Gastroesophageal sphincter (tissue), 4 donors: ENCODE results near the gene HPS3. TPM values are rescaled to one million over a fixed set of nuclear protein-coding genes. Genes with fewer than 3 reads are reported as not detected.

ENCODE experiments used
- ATAC-seq: fragments of 150-250 bp; one replicate; pipeline ENCODE4 v1.9.1; 2016; ENCODE audit warnings: mild to moderate bottlenecking, moderate library complexity
- H3K27ac ChIP-seq, 4 donors: fragments of 200-600 bp; sonication (generic) in 3 of 4; 1 replicate in 3 of 4; 2 replicates in 1 of 4; pipeline ENCODE4 v1.5.1; 2016 to 2019
- H3K27me3 ChIP-seq: fragments of 200-600 bp; sonication (generic); one replicate; pipeline ENCODE4 v1.5.1; 2019
- H3K36me3 ChIP-seq, 2 donors: fragments of 200-600 bp; sonication (generic); one replicate each; pipeline ENCODE4 v1.5.1; 2019; ENCODE audit warnings: control low read depth in 1 of 2
- H3K4me1 ChIP-seq, 3 donors: fragments of 200-600 bp; sonication (generic); 1 replicate in 2 of 3; 2 replicates in 1 of 3; pipeline ENCODE4 v1.5.1; 2016 to 2019; ENCODE audit warnings: control low read depth in 2 of 3
- H3K4me3 ChIP-seq, 2 donors: fragments of 200-600 bp; sonication (generic); one replicate each; pipeline ENCODE4 v1.5.1; 2019; ENCODE audit warnings: mild to moderate bottlenecking in 1 of 2, moderate library complexity in 1 of 2
- H3K9me3 ChIP-seq, 3 donors: fragments of 200-600 bp; sonication (generic); one replicate each; pipeline ENCODE4 v1.5.1; 2017 to 2019; ENCODE audit warnings: control low read depth in 2 of 3
- EP300 ChIP-seq: sonication (generic); formaldehyde crosslinking; IDR thresholded peaks from one replicate; pipeline ENCODE4 v1.6.1; 2017; ENCODE audit warnings: antibody characterized with exemption, mild to moderate bottlenecking
- POLR2A ChIP-seq, 2 donors: fragments of 450-650 bp; IDR thresholded peaks; one replicate each; pipeline ENCODE4 v1.6.1; 2017; ENCODE audit warnings: antibody characterized with exemption in 2 of 2, mild to moderate bottlenecking in 2 of 2, moderate library complexity in 1 of 2
- POLR2AphosphoS5 ChIP-seq: sonication (generic); formaldehyde crosslinking; IDR thresholded peaks from one replicate; pipeline ENCODE4 v1.6.1; 2017; ENCODE audit warnings: antibody characterized with exemption
- WGBS, 2 donors: methylation state at CpG; one replicate each; pipeline ENCODE4 v1.1.5; 2018; ENCODE audit warnings: low coverage in 1 of 2; 5-methylcytosine and 5-hydroxymethylcytosine counted together
- total RNA-seq, 4 donors: library from RNA; depleted of rRNA; stranded (reverse); fragments of >200 nt; gene quantifications; one replicate each; pipeline ENCODE4 v1.1.0, GENCODE V29; 2016
- TF ChIP-seq, protein P1 (sequence below), 4 experiments: fragments of 200-600 bp in 2 of 4; fragments of 450-650 bp in 2 of 4; sonication (generic) in 1 of 4; IDR thresholded peaks; one replicate each; pipeline ENCODE4 v1.5.1; 2017 to 2019; ENCODE audit warnings: antibody characterized with exemption in 4 of 4, mild to moderate bottlenecking in 2 of 4, moderate library complexity in 2 of 4

HPS3 gene
- total RNA-seq, 4 donors from 2014 or later: 13.7 to 18.3 (median 14.7) TPM

DNA sequence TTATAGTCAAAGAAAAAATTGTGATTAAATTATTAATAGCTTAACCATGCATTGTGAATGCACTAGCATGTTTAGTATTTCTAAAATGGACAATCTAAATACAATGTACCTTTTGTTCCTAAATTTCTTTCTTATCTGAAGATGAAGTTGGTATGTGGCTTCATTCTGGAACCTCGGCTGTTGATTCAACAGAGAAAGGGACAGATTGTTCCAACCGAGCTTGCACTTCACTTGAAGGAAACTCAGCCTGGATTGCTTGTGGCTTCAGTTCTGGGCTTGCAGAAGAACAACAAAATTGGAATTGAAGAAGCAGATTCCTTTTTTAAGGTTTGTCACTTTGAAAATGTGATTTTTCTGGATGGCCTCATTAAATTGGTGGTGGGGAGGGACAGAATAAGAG lies 32.6 kb downstream of the HPS3 start:
- Histone ChIP-seq H3K27me3 (no peaks in the 10 kb centered on the region), H3K9me3 (no peaks in the 10 kb centered on the region), H3K27ac (no peak overlapping the region), H3K4me3 (no peak overlapping the region), H3K36me3 (peaks cover 0 to 71% of the 10 kb centered on the region in 2 donors), H3K4me1 (peaks cover 0 to 10% (median 0%) of the 10 kb centered on the region in 3 donors)
- 67 to 80% methylated on average over 2 of the region's 2 CpGs for WGBS, 2 donors
- ATAC-seq: no peak
- no peak for TF ChIP-seq EP300
- TF ChIP-seq POLR2A (IDR thresholded peaks at IDR 0.05): no peak
- no peak for TF ChIP-seq POLR2AphosphoS5
- TF ChIP-seq, protein P1, sequence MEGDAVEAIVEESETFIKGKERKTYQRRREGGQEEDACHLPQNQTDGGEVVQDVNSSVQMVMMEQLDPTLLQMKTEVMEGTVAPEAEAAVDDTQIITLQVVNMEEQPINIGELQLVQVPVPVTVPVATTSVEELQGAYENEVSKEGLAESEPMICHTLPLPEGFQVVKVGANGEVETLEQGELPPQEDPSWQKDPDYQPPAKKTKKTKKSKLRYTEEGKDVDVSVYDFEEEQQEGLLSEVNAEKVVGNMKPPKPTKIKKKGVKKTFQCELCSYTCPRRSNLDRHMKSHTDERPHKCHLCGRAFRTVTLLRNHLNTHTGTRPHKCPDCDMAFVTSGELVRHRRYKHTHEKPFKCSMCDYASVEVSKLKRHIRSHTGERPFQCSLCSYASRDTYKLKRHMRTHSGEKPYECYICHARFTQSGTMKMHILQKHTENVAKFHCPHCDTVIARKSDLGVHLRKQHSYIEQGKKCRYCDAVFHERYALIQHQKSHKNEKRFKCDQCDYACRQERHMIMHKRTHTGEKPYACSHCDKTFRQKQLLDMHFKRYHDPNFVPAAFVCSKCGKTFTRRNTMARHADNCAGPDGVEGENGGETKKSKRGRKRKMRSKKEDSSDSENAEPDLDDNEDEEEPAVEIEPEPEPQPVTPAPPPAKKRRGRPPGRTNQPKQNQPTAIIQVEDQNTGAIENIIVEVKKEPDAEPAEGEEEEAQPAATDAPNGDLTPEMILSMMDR (IDR thresholded peaks at IDR 0.05): no peak

DNA sequence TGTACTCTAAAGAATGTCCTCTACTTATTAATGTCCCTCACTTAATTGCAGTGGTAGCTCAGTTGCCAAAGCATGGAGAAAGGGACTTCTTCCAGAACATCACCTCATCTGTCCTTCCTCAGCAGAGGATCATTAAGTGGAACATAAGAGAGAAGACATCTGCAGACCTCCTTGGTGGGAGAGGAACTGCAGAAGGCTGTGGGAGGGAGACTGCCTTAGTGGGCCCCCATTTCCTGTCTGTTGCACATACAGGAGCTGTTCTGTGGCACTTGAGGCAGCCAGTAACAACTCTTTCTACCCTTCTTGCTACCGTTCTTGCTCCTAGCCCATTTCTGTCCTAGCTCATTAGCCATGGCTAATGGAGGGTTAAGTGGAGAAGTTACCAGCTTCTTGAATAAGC lies 33.6 kb downstream of the HPS3 start:
- 50 to 60% methylated on average over 1 of the region's 1 CpG for WGBS, 2 donors
- Histone ChIP-seq H3K4me1 (peaks cover 0 to 10% (median 0%) of the 10 kb centered on the region in 3 donors), H3K9me3 (no peaks in the 10 kb centered on the region), H3K27me3 (no peaks in the 10 kb centered on the region), H3K4me3 (no peak overlapping the region), H3K36me3 (peaks cover 0 to 71% of the 10 kb centered on the region in 2 donors), H3K27ac (no peak overlapping the region)
- TF ChIP-seq POLR2A (IDR thresholded peaks at IDR 0.05) (no peak), EP300 (no peak), POLR2AphosphoS5 (no peak)
- TF ChIP-seq, protein P1 (IDR thresholded peaks at IDR 0.05): no peak
- no peak for ATAC-seq

DNA sequence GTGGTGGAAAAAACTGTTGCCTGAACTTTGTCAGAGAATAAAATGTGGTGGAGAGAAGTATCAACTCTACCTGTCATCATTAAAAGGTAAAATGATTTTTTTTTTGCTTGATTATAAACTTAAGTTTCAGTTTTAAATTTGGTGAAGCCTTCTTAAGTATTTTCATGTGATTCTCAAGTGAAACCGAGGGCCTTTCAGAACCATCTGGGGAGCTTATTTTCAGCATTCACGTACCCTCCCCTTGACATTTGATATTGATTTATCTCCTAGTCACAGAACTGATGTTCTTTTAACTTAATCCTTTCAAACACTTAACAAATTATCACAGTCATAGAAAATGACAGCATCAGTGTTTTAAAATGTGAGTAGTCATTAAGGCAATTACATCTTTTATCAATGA lies 38.5 kb downstream of the HPS3 start:
- Histone ChIP-seq H3K4me3 (no peak overlapping the region), H3K9me3 (no peaks in the 10 kb centered on the region), H3K27ac (no peak overlapping the region), H3K4me1 (peaks cover 0 to 7% (median 0%) of the 10 kb centered on the region in 3 donors), H3K36me3 (peaks cover 0 to 97% of the 10 kb centered on the region in 2 donors), H3K27me3 (no peaks in the 10 kb centered on the region)
- ATAC-seq: no peak
- WGBS, 2 donors: 85 to 91% methylated on average over 2 of the region's 2 CpGs
- no peak for TF ChIP-seq POLR2AphosphoS5
- TF ChIP-seq, protein P1 (IDR thresholded peaks at IDR 0.05): no peak
- no peak for TF ChIP-seq POLR2A (IDR thresholded peaks at IDR 0.05)
- TF ChIP-seq EP300: no peak

DNA sequence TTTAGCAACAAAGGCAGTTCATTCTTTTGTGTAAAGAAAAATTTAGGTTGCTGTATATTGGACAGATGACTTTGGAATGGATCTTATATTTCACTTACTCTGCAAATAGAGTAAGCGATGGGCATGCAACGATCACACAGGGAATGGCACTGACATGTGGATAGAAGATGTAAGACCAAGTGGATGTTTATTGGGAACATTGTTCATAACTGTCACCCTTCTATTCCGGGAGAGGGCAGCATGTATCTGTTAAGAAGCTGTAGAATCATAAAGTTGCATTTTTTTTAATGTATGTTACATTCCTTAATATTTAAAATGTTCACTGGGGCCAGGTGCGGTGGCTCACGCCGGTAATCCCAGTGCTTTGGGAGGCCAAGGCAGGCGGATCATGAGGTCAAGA lies 41.2 kb downstream of the HPS3 start:
- peaks cover 3 to 94% of the 10 kb centered on the region in 2 donors for H3K36me3 ChIP-seq
- no peak overlapping the region for H3K4me3 ChIP-seq
- no peaks in the 10 kb centered on the region for H3K9me3 ChIP-seq
- H3K4me1 ChIP-seq: peaks cover 0 to 7% (median 0%) of the 10 kb centered on the region in 3 donors
- WGBS, 2 donors: 65 to 87% methylated on average over 7 of the region's 7 CpGs
- H3K27me3 ChIP-seq: no peaks in the 10 kb centered on the region
- TF ChIP-seq EP300 (no peak), POLR2A (IDR thresholded peaks at IDR 0.05) (no peak), POLR2AphosphoS5 (no peak)
- TF ChIP-seq, protein P1 (IDR thresholded peaks at IDR 0.05): no peak
- ATAC-seq: no peak
- no peak overlapping the region for H3K27ac ChIP-seq

DNA sequence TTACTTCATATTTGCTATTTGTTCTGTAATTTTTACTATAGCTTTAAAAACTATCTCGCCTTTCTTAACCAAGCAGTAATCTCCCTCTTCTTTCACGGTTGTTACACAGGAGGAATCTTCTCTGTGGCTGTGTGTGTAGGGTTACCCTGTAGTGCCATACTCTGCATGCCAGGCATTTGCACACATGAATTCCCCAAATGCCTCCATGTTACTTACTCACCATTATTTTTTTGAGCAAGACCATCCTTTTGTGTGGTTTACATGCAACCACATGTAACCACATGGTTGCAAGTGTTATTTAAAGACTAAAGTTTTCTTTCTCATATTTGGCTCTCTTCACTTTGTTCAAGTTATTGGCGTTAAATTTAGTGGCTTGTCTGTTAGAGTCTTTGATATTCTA lies 45.5 kb downstream of the HPS3 start:
- no peak for TF ChIP-seq POLR2AphosphoS5
- TF ChIP-seq, protein P1 (IDR thresholded peaks at IDR 0.05): no peak
- H3K9me3 ChIP-seq: peaks cover 0 to 7% (median 0%) of the 10 kb centered on the region in 3 donors
- no peak for ATAC-seq
- no peaks in the 10 kb centered on the region for H3K27me3 ChIP-seq
- H3K27ac ChIP-seq: no peak overlapping the region
- 80 to 88% methylated on average over 3 of the region's 3 CpGs for WGBS, 2 donors
- H3K36me3 ChIP-seq: peaks cover 3 to 65% of the 10 kb centered on the region in 2 donors
- no peak overlapping the region for H3K4me3 ChIP-seq
- peaks cover 0 to 22% (median 3%) of the 10 kb centered on the region in 3 donors for H3K4me1 ChIP-seq
